ENCODE results near the gene CACNA1S.

GRCh38 chr1:201024625-201024998 lies 87.6 kb downstream of the CACNA1S start:
- TF ChIP-seq POLR2A (IDR thresholded peaks at IDR 0.05; ENCODE audit: control extremely low read depth in 1 of 2, low read depth in 2 of 2, low read length in 2 of 2) (no peak), RAD21 (IDR thresholded peaks at IDR 0.05 in 1 of 2, conservative IDR thresholded peaks at IDR 0.05 in 1 of 2; ENCODE audit: low read depth in 2 of 2, low read length in 2 of 2) (no peak), MAX (IDR thresholded peaks at IDR 0.05) (no peak), EP300 (IDR thresholded peaks at IDR 0.05; ENCODE audit: borderline replicate concordance in 1 of 2, low read depth in 2 of 2, low read length in 2 of 2) (no peak), JUND (IDR thresholded peaks at IDR 0.05; ENCODE audit: low read length) (no peak), SIRT6 (IDR thresholded peaks at IDR 0.05; ENCODE audit: low read length) (no peak), BCL11A (IDR thresholded peaks at IDR 0.05; ENCODE audit: low read depth in 2 of 2, low read length in 2 of 2) (no peak), ZNF274 (IDR thresholded peaks at IDR 0.05; ENCODE audit: borderline replicate concordance, extremely low read depth, low read length) (no peak), RXRA (IDR thresholded peaks at IDR 0.05; ENCODE audit: insufficient read depth, low read depth, low read length) (no peak), SIX5 (IDR thresholded peaks at IDR 0.05; ENCODE audit: low read depth, low read length) (no peak), CTCF (IDR thresholded peaks at IDR 0.05; ENCODE audit: control extremely low read depth in 1 of 3, insufficient read depth in 1 of 3, low read depth in 1 of 3, low read length in 3 of 3) (no peak), USF2 (IDR thresholded peaks at IDR 0.05; ENCODE audit: low read length) (no peak), POLR2AphosphoS5 (IDR thresholded peaks at IDR 0.05; ENCODE audit: low read depth, low read length) (no peak), GTF2F1 (IDR thresholded peaks at IDR 0.05; ENCODE audit: borderline replicate concordance, low read depth, low read length) (no peak)

Data from H1 (cell line).